Omental fat pad (tissue), 4 donors: ENCODE results near the gene MMP24OS. TPM values are rescaled to one million over a fixed set of nuclear protein-coding genes. Genes with fewer than 3 reads are reported as not detected.

ENCODE experiments used
- ATAC-seq: fragments of 150-250 bp; one replicate; pipeline ENCODE4 v1.9.1; 2016; ENCODE audit warnings: mild to moderate bottlenecking, moderate library complexity; ENCODE audit not compliant: low FRiP score
- DNase-seq: peaks from one replicate; pipeline ENCODE4 v3.0.0-alpha.2; 2019; ENCODE audit warnings: low spot score
- total RNA-seq, 4 donors: library from RNA; depleted of rRNA; stranded (reverse); fragments of >200 nt; gene quantifications; one replicate each; pipeline ENCODE4 v1.1.0, GENCODE V29; 2016
- TF ChIP-seq, protein P1 (sequence below), 3 donors: fragments of 450-650 bp; IDR thresholded peaks; one replicate each; pipeline ENCODE4 v1.5.1; 2016 to 2017; ENCODE audit warnings: antibody characterized with exemption in 3 of 3, mild to moderate bottlenecking in 3 of 3, moderate library complexity in 2 of 3

Gene MMP24OS
- total RNA-seq, 4 donors from 2014 or later: 12.8 to 35.6 (median 23.7) TPM

DNA sequence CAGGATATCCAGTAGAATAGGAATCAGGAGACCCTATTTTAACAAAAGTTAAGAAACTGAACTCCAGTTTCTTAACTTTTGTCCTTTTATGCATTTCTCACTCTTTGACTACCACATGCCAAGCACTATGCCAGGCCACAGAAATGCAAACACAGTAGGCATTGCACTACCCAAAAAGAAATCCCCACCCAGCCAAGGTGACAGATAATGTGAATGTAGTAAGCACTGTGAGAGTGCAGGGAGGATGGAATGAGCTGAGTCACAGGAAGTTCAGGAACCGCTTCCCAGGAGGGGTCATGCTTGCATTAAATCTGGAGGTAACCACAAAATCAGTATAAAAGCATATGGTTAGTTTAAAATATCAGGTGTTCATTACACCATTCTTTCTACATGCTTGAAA, 34.4 kb upstream of the MMP24OS start:
- no peak for DNase-seq
- ATAC-seq: no peak
- TF ChIP-seq, protein P1, sequence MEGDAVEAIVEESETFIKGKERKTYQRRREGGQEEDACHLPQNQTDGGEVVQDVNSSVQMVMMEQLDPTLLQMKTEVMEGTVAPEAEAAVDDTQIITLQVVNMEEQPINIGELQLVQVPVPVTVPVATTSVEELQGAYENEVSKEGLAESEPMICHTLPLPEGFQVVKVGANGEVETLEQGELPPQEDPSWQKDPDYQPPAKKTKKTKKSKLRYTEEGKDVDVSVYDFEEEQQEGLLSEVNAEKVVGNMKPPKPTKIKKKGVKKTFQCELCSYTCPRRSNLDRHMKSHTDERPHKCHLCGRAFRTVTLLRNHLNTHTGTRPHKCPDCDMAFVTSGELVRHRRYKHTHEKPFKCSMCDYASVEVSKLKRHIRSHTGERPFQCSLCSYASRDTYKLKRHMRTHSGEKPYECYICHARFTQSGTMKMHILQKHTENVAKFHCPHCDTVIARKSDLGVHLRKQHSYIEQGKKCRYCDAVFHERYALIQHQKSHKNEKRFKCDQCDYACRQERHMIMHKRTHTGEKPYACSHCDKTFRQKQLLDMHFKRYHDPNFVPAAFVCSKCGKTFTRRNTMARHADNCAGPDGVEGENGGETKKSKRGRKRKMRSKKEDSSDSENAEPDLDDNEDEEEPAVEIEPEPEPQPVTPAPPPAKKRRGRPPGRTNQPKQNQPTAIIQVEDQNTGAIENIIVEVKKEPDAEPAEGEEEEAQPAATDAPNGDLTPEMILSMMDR (IDR thresholded peaks at IDR 0.05): no peak

GRCh38 chr20:35311822-35312221, 33.9 kb upstream of the MMP24OS start:
- no peak for ATAC-seq
- DNase-seq: no peak
- TF ChIP-seq, protein P1 (IDR thresholded peaks at IDR 0.05): no peak

GRCh38 chr20:35311409-35311808, 33.5 kb upstream of the MMP24OS start:
- DNase-seq (no peak), ATAC-seq (no peak)
- TF ChIP-seq, protein P1 (IDR thresholded peaks at IDR 0.05): no peak

- no peak for DNase-seq
- ATAC-seq: no peak
- TF ChIP-seq, protein P1 (IDR thresholded peaks at IDR 0.05): no peak
Measured at GRCh38 chr20:35307666-35308653, 30.0 kb upstream of the MMP24OS start.

DNA sequence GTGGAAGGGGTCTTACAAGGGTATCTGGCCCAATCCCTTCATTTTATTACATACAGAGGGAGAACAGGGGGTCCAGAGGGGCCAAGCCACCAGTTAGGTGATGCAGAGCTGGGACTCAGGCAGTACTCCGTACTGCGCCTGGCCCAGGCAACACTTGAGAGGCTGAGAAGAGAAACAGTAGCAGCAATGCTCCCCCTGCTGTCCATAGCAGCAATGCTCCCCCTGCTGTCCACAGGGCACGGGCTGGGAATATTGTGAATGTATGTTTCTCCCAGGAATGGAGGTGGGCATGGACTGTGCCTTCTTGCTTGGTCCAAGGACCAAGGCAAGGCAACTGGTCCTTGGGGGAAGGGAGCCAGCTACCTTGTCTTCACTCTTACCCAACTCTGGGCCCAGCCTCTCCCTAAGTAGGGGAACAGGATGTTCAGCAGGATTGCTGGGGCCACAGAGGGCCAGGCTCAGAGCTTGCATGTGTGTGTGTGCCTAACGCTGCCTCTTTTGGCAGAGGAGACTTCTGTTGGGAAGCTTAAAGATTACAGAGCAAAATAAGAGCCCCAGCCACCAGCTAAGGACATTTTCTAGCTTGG, 29.1 kb upstream of the MMP24OS start:
- TF ChIP-seq, protein P1 (IDR thresholded peaks at IDR 0.05): no peak
- ATAC-seq: peak; percentile 26
- no peak for DNase-seq

DNA sequence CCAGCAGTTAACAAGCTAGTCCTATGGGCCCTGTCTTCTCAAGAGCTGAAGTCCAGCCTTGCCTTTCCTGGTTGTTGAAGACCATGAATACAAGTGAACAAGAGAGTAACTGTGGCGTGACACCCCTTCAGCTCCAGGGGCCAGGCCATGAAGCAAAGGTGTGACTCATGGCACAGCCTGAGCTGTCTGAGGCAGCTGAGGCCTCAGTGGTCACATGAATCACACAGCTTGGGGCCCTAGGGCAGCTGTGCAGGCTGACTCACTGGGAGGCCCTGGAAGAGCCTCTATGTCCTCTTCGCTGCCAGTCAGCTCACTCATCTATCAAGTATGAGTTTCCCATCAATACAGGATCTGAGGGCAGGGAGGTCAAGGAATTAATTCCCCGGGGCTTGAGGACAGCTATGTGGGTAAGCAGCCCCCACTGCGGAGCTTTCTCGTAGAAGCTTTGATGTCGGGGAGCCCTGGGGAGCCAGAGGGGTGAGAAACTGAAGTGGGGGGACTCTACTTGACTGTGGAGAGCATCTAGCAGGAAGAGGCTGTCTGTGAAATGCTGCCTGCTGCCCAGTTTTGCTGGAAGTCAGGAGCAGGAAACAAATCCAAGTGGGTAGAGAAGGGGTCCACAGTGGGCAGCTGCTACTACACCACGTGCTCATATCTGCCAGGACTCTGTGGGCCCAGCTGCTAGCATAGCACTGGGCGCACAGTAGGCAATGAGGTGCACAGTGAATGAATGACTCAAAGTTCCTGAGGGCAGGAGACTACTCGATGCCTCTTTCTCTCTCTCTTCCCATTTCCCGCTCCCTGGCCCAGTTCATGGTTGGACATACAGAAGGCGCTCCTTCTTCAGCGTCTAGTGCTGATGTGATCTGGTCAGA, 28.0 kb upstream of the MMP24OS start:
- DNase-seq: peak; percentile 32
- TF ChIP-seq, protein P1 (IDR thresholded peaks at IDR 0.05): no peak
- ATAC-seq: peak; percentile 65
